DOHH2 (cell line): Measurements from ENCODE around the gene LETMD1.

ENCODE experiments used
- CTCF ChIP-seq: fragments of 200-600 bp; sonication (generic); IDR thresholded peaks from one replicate; pipeline ENCODE4 v1.5.1; 2014; ENCODE audit warnings: antibody characterized with exemption, mild to moderate bottlenecking, low read depth, low read length; ENCODE audit not compliant: poor library complexity, severe bottlenecking
- EZH2phosphoT487 ChIP-seq: fragments of 200-600 bp; sonication (generic); IDR thresholded peaks from 2 replicates; pipeline ENCODE4 v1.6.1; 2017; ENCODE audit warnings: borderline replicate concordance, mild to moderate bottlenecking, antibody characterized with exemption, low read length, moderate library complexity, mixed read lengths

GRCh38 chr12:51067229-51067628 lies 19.1 kb downstream of the LETMD1 start:
- TF ChIP-seq CTCF (no peak), EZH2phosphoT487 (no peak)
